Peyer's patch (tissue), 4 donors: ENCODE results near the gene BTN2A1. TPM values are rescaled to one million over a fixed set of nuclear protein-coding genes. Genes with fewer than 3 reads are reported as not detected.

ENCODE experiments used
- DNase-seq, 3 donors: peaks; one replicate each; pipeline ENCODE4 v3.0.0-alpha.2; 2017 to 2019
- H3K27ac ChIP-seq, 4 donors: fragments of 200-600 bp; sonication (generic); one replicate each; pipeline ENCODE4 v1.5.1; 2016 to 2019
- H3K27me3 ChIP-seq, 2 donors: fragments of 200-600 bp; sonication (generic); one replicate each; pipeline ENCODE4 v1.5.1; 2019
- H3K36me3 ChIP-seq, 3 donors: fragments of 200-600 bp; sonication (generic); one replicate each; pipeline ENCODE4 v1.5.1; 2016 to 2019
- H3K4me1 ChIP-seq, 4 donors: fragments of 200-600 bp; sonication (generic); one replicate each; pipeline ENCODE4 v1.5.1; 2016 to 2019
- H3K4me3 ChIP-seq, 4 donors: fragments of 200-600 bp; sonication (generic); 1 replicate in 3 of 4; 2 replicates in 1 of 4; pipeline ENCODE4 v1.5.1; 2016 to 2019; ENCODE audit warnings: mild to moderate bottlenecking in 1 of 4
- H3K9me3 ChIP-seq, 4 donors: fragments of 200-600 bp; sonication (generic); one replicate each; pipeline ENCODE4 v1.5.1; 2016 to 2019; ENCODE audit warnings: mild to moderate bottlenecking in 1 of 4
- CTCF ChIP-seq, 6 experiments: fragments of 450-650 bp in 4 of 6; fragments of 200-600 bp in 2 of 6; sonication (generic) in 1 of 6; IDR thresholded peaks; one replicate each; pipeline ENCODE4 v1.5.1; 2017 to 2019; ENCODE audit warnings: antibody characterized with exemption in 6 of 6, mild to moderate bottlenecking in 3 of 6, moderate library complexity in 1 of 6
- POLR2A ChIP-seq, 2 donors: fragments of 450-650 bp; IDR thresholded peaks; one replicate each; pipeline ENCODE4 v1.5.1; 2017; ENCODE audit warnings: antibody characterized with exemption in 2 of 2, mild to moderate bottlenecking in 2 of 2, moderate library complexity in 2 of 2
- total RNA-seq, 4 donors: library from RNA; depleted of rRNA; stranded (reverse); fragments of >200 nt; gene quantifications; one replicate each; pipeline ENCODE4 v1.1.0, GENCODE V29; 2016

The BTN2A1 gene
- total RNA-seq, 4 donors from 2014 or later, result 19.6 to 38.0 (median 33.4) TPM

DNA sequence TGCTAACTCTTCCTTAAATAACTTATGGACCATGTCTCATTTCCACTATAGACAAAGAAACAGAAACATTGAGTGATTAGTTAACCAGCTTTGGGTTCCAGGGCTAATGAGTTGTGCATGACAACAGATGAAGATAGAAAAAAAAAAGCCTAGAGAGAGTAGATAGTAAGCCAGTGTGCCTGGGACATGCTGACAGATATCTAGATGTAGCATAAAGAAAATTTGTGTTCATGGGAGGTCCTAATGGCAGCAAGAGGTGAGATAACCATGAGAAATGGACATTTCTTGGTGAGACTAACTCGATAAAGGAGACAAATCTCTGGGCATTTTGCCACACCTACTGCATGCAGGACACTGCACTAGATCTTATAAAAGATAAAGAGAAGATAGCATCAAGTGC, 20.2 kb upstream of the BTN2A1 start:
- no peak overlapping the region for H3K27ac ChIP-seq
- H3K9me3 ChIP-seq, result no peaks in the 10 kb centered on the region
- H3K4me1 ChIP-seq, result peaks cover 0 to 20% (median 9%) of the 10 kb centered on the region in 4 donors
- H3K27me3 ChIP-seq, result no peaks in the 10 kb centered on the region
- TF ChIP-seq CTCF (IDR thresholded peaks at IDR 0.05) (no peak), POLR2A (IDR thresholded peaks at IDR 0.05) (no peak)
- no peak for DNase-seq
- no peaks in the 10 kb centered on the region for H3K36me3 ChIP-seq
- H3K4me3 ChIP-seq, result no peak overlapping the region

- Histone ChIP-seq H3K9me3 (no peaks in the 10 kb centered on the region), H3K4me1 (peaks cover 0 to 21% (median 9%) of the 10 kb centered on the region in 4 donors), H3K36me3 (no peaks in the 10 kb centered on the region), H3K4me3 (no peak overlapping the region), H3K27ac (no peak overlapping the region), H3K27me3 (no peaks in the 10 kb centered on the region)
- TF ChIP-seq CTCF (IDR thresholded peaks at IDR 0.05) (no peak), POLR2A (IDR thresholded peaks at IDR 0.05) (no peak)
- DNase-seq, result no peak
These were observed 19.8 kb upstream of the BTN2A1 start for GRCh38 chr6:26438000-26438399.

GRCh38 chr6:26439151-26440125, 18.3 kb upstream of the BTN2A1 start:
- H3K36me3 ChIP-seq, result peaks cover 0 to 4% (median 0%) of the 10 kb centered on the region in 3 donors
- H3K27me3 ChIP-seq, result no peaks in the 10 kb centered on the region
- DNase-seq, result peak in 1 of 3 donors; percentile 52
- H3K4me1 ChIP-seq, result peaks cover 0 to 21% (median 9%) of the 10 kb centered on the region in 4 donors
- H3K27ac ChIP-seq, result peak overlapping the region; percentile 79 to 88 (median 86)
- TF ChIP-seq CTCF (IDR thresholded peaks at IDR 0.05) (no peak), POLR2A (IDR thresholded peaks at IDR 0.05) (no peak)
- no peaks in the 10 kb centered on the region for H3K9me3 ChIP-seq
- H3K4me3 ChIP-seq, result peak overlapping the region in 3 of 4 donors; percentile 53 to 60 (median 59)

DNA sequence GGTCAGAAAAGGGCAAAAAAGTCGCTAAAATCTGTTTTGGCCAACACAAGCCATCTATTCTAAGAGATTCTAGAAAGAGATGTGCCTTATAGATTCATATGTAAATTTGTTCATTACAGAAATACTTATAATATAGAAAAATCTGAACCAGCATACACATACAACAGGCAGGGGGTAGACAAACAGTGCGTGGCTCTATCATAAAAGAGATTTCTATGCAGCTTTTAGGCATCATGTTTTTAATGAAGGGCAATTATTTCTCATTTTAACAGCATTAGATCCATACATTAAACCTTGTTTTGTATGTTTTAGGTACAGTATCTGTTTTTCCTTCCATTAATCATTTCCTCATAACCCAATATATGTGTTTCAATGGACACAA, 16.8 kb upstream of the BTN2A1 start:
- Histone ChIP-seq H3K27me3 (no peaks in the 10 kb centered on the region), H3K4me1 (peaks cover 0 to 21% (median 9%) of the 10 kb centered on the region in 4 donors), H3K36me3 (peaks cover 0 to 4% (median 0%) of the 10 kb centered on the region in 3 donors), H3K4me3 (peak overlapping the region; percentile 51 to 60 (median 56)), H3K9me3 (no peaks in the 10 kb centered on the region), H3K27ac (peak overlapping the region; percentile 79 to 88 (median 86))
- TF ChIP-seq POLR2A (IDR thresholded peaks at IDR 0.05) (no peak), CTCF (IDR thresholded peaks at IDR 0.05) (no peak)
- no peak for DNase-seq

- peak overlapping the region; percentile 12 to 60 (median 55) for H3K4me3 ChIP-seq
- peaks cover 0 to 21% (median 9%) of the 10 kb centered on the region in 4 donors for H3K4me1 ChIP-seq
- H3K36me3 ChIP-seq, result peaks cover 0 to 8% (median 0%) of the 10 kb centered on the region in 3 donors
- H3K9me3 ChIP-seq, result no peaks in the 10 kb centered on the region
- TF ChIP-seq POLR2A (IDR thresholded peaks at IDR 0.05) (no peak), CTCF (IDR thresholded peaks at IDR 0.05) (no peak)
- peak overlapping the region in 1 of 4 donors; percentile 13 for H3K27ac ChIP-seq
- no peaks in the 10 kb centered on the region for H3K27me3 ChIP-seq
- peak in 1 of 3 donors; percentile 24 for DNase-seq
These were observed 15.8 kb upstream of the BTN2A1 start for GRCh38 chr6:26441977-26442376.
